ENCODE measurements around the gene WWP2. TPM values are rescaled to one million over a fixed set of nuclear protein-coding genes. Genes with fewer than 3 reads are reported as not detected.

The WWP2 gene
- total RNA-seq, 2 experiments from 2014 or later = 41.9 to 43.0 TPM

- DNase-seq = no peak
- Mint-ChIP-seq H3K36me3 (ENCODE audit: low read depth) (peaks cover 61% of the 10 kb centered on the region), H3K27ac (no peak overlapping the region), H3K4me1 (ENCODE audit: low read depth) (no peaks in the 10 kb centered on the region), H3K4me3 (no peak overlapping the region), H3K9me3 (no peaks in the 10 kb centered on the region), H3K27me3 (no peaks in the 10 kb centered on the region)
- no peak for ATAC-seq (ENCODE audit: poor library complexity)
- intact Hi-C loops (cut with DNase I, micrococcal nuclease) = no loop called here
- H3K36me3 ChIP-seq (ENCODE audit: insufficient read depth, low read length) = peaks cover 35% of the 10 kb centered on the region
- no peak overlapping the region for H3K27ac ChIP-seq (ENCODE audit: low read depth in 1 of 2, low read length in 2 of 2)
- POLR2A ChIA-PET = no interaction called here
- no peak for TF ChIP-seq CTCF (IDR thresholded peaks at IDR 0.05)
- H3K9me3 ChIP-seq (ENCODE audit: control insufficient read depth in 1 of 2, insufficient read depth in 1 of 2, low read length in 2 of 2) = no peaks in the 10 kb centered on the region
- H3K4me1 ChIP-seq (ENCODE audit: insufficient read depth, low read length) = no peaks in the 10 kb centered on the region
- no peak overlapping the region for H3K4me3 ChIP-seq (ENCODE audit: low read length)
- CTCF ChIA-PET = no interaction called here
- H3K27me3 ChIP-seq (ENCODE audit: control insufficient read depth in 1 of 2, insufficient read depth in 2 of 2, low read length in 2 of 2) = no peaks in the 10 kb centered on the region
These were observed 163.2 kb downstream of the WWP2 start for GRCh38 chr16:69925311-69925710.

- ATAC-seq (ENCODE audit: poor library complexity) = no peak
- Mint-ChIP-seq H3K4me3 (no peak overlapping the region), H3K36me3 (ENCODE audit: low read depth) (peaks cover 61% of the 10 kb centered on the region), H3K4me1 (ENCODE audit: low read depth) (no peaks in the 10 kb centered on the region), H3K27me3 (no peaks in the 10 kb centered on the region), H3K27ac (no peak overlapping the region), H3K9me3 (no peaks in the 10 kb centered on the region)
- H3K27ac ChIP-seq (ENCODE audit: low read depth in 1 of 2, low read length in 2 of 2) = no peak overlapping the region
- H3K36me3 ChIP-seq (ENCODE audit: insufficient read depth, low read length) = peaks cover 38% of the 10 kb centered on the region
- no peak for DNase-seq
- POLR2A ChIA-PET = no interaction called here
- CTCF ChIA-PET = no interaction called here
- no peaks in the 10 kb centered on the region for H3K4me1 ChIP-seq (ENCODE audit: insufficient read depth, low read length)
- intact Hi-C loops (cut with DNase I, micrococcal nuclease) = no loop called here
- H3K27me3 ChIP-seq (ENCODE audit: control insufficient read depth in 1 of 2, insufficient read depth in 2 of 2, low read length in 2 of 2) = no peaks in the 10 kb centered on the region
- no peak overlapping the region for H3K4me3 ChIP-seq (ENCODE audit: low read length)
- no peak for TF ChIP-seq CTCF (IDR thresholded peaks at IDR 0.05)
- H3K9me3 ChIP-seq (ENCODE audit: control insufficient read depth in 1 of 2, insufficient read depth in 1 of 2, low read length in 2 of 2) = no peaks in the 10 kb centered on the region
These were observed 164.1 kb downstream of the WWP2 start for GRCh38 chr16:69926241-69926640.

DNA sequence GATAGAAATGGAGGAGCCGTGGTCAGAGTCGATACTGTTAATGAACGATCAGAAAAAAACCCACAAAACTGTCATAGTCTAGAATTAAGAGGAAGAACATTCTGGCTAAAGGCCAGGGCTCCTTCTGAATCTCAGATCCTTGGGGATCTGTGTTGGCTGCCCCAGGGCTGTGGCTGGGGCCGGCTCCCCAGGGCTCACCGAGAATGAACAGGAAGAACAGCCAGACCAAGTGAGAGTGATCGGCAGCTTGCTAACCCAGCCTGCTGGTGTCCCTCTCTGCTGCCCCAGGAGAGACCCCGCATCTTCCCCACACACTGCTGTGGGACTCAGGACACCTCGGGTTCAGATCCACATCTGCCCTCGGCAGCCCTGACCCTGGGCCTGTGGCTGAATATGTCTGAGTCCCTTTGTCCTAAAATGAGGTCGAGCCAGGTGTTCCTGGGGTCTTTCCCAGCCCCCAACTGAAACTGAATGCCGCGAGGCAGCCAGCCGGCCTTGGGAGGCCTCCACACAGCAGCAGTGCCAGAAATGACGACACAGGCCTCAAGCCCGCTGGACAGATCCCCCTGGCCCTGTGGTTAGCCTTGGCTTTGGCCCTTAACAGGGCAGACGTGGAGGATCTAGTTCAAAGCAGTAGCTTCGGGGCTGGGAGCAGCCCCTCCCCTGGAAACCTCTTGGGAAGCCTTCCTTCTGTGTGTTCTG lies 165.1 kb downstream of the WWP2 start:
- Histone ChIP-seq H3K27me3 (ENCODE audit: control insufficient read depth in 1 of 2, insufficient read depth in 2 of 2, low read length in 2 of 2) (no peaks in the 10 kb centered on the region), H3K4me1 (ENCODE audit: insufficient read depth, low read length) (no peaks in the 10 kb centered on the region), H3K4me3 (ENCODE audit: low read length) (no peak overlapping the region), H3K9me3 (ENCODE audit: control insufficient read depth in 1 of 2, insufficient read depth in 1 of 2, low read length in 2 of 2) (no peaks in the 10 kb centered on the region), H3K36me3 (ENCODE audit: insufficient read depth, low read length) (peaks cover 46% of the 10 kb centered on the region), H3K27ac (ENCODE audit: low read depth in 1 of 2, low read length in 2 of 2) (no peak overlapping the region)
- no peak for DNase-seq
- peaks cover 64% of the 10 kb centered on the region for H3K36me3 Mint-ChIP-seq (ENCODE audit: low read depth)
- H3K9me3 Mint-ChIP-seq = no peaks in the 10 kb centered on the region
- no peaks in the 10 kb centered on the region for H3K27me3 Mint-ChIP-seq
- H3K27ac Mint-ChIP-seq = no peak overlapping the region
- no peaks in the 10 kb centered on the region for H3K4me1 Mint-ChIP-seq (ENCODE audit: low read depth)
- ChIA-PET CTCF (no interaction called here), POLR2A (no interaction called here)
- ATAC-seq (ENCODE audit: poor library complexity) = no peak
- TF ChIP-seq CTCF (IDR thresholded peaks at IDR 0.05) = no peak
- intact Hi-C loops (cut with DNase I, micrococcal nuclease) = no loop called here
- no peak overlapping the region for H3K4me3 Mint-ChIP-seq
